Measurements from ENCODE around the gene ZFHX2.

DNA sequence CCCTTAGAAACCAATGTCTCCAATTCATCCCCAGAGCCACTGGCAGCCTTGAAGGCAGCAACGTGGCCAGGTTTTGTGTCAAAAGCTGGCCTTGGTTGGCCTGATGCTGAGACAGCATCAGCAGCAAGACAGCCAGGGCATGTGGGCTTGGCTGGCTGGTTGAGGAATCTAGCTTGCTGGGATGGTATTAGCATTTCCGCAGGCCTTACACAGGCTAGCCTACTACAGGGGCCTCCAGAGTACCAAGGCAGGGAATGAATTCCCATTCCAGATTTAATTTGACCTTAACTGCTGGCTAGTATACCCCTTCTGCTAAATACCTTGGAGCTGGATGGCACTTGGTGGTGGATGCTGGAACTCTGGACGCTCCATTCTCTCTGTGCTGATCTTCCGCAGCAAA, 66.2 kb downstream of the ZFHX2 start:
- TF ChIP-seq, protein P1, sequence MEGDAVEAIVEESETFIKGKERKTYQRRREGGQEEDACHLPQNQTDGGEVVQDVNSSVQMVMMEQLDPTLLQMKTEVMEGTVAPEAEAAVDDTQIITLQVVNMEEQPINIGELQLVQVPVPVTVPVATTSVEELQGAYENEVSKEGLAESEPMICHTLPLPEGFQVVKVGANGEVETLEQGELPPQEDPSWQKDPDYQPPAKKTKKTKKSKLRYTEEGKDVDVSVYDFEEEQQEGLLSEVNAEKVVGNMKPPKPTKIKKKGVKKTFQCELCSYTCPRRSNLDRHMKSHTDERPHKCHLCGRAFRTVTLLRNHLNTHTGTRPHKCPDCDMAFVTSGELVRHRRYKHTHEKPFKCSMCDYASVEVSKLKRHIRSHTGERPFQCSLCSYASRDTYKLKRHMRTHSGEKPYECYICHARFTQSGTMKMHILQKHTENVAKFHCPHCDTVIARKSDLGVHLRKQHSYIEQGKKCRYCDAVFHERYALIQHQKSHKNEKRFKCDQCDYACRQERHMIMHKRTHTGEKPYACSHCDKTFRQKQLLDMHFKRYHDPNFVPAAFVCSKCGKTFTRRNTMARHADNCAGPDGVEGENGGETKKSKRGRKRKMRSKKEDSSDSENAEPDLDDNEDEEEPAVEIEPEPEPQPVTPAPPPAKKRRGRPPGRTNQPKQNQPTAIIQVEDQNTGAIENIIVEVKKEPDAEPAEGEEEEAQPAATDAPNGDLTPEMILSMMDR (IDR thresholded peaks at IDR 0.05), result no peak
- TF ChIP-seq POLR2A (IDR thresholded peaks at IDR 0.05), result no peak
